ENCODE data around the gene DMD. TPM values are rescaled to one million over a fixed set of nuclear protein-coding genes. Genes with fewer than 3 reads are reported as not detected.

Gene DMD
- total RNA-seq, 1 experiment from 2014 or later: 6.2 TPM

DNA sequence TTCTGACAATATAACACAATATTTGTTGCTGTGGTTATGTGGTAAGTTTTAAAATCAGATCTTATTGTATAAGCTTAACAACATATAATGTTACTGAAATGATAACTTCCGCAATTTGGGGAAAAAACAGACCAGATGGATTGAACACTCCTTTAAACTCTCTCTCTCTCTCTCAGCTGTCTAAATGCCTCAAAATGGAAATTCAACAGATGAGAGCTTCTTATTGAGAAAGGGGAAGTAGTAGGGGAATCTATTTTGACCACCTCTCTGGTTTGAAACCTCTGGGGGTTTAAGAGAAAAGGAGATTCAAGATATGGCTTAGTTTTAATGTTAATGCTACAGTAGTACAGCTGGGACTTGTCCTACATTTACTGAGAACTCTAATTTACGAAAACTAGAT is 40.3 kb downstream of the DMD start:
- in situ Hi-C loops (cut with HindIII; ENCODE audit: low pct_unique_long_range_greater_than_20kb, low sequenced_read_pairs): no loop called here
- no peak for DNase-seq (ENCODE audit: low read depth)

DNA sequence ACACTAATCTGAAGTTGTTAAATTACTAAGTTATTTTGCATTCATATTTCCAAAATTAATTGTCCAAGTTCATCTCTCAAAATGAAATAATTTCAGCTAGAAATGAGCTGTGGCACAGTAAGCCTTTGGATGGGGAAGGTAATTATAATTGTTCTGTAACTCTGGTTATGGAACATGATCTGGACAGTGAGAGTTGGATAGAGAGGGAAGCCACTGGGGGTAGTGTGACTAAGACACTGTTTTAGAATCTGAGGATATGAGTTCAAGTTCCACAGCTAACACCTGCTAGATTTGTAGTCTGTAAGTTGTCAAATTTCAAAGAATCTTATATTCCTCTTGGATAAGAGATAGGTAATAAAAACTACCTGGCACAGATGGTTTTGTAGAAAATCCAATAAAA is 49.5 kb downstream of the DMD start:
- in situ Hi-C loops (cut with HindIII; ENCODE audit: low pct_unique_long_range_greater_than_20kb, low sequenced_read_pairs): no loop called here
- no peak for DNase-seq (ENCODE audit: low read depth)

DNA sequence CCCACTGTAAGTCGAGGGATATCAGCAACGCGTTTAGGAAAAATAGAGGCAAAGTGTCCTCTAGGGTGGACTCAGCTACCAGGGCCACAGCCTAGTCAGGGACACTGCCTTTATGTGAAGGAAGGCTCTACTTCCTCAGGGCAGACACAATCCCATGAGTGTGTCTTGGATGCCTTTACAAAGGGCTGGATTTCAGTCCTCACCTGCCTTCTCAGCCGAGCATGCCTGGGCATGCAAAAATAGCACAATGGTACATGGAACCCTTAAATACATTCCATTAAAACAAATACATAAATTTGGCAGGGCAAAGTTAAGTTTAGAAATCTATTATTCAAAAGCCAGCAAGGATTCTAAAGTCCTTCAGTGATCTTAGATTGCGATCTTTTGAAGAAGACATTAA is 51.1 kb downstream of the DMD start:
- DNase-seq (ENCODE audit: low read depth): no peak
- in situ Hi-C loops (cut with HindIII; ENCODE audit: low pct_unique_long_range_greater_than_20kb, low sequenced_read_pairs): no loop called here

DNA sequence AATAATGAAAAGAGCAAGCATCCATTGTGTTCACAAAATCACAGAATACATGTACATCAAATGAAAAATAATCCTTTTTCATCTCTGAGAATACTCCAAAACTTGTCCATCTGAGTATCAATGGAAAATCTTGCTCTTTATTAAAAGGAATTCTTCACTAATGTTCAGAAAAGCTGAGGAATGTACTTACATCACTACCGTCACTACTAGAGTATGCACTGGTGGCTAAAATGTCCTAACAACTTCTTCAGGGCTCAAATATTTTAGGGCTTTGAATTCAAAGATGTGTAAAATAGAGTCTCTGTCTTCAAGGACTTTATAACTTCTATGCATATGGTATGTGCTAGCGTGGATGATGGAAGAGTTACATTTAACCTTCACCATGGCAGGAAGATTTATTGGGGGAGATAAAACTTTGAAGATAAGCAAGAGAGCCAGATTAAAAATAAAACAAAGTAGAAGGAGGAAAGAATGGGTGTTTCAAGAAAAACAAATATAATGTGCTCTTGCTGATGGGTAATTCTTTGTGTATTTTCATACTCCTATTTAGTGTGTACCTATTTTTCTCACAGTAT is 55.1 kb downstream of the DMD start:
- in situ Hi-C loops (cut with HindIII; ENCODE audit: low pct_unique_long_range_greater_than_20kb, low sequenced_read_pairs): no loop called here
- DNase-seq (ENCODE audit: low read depth): no peak

DNA sequence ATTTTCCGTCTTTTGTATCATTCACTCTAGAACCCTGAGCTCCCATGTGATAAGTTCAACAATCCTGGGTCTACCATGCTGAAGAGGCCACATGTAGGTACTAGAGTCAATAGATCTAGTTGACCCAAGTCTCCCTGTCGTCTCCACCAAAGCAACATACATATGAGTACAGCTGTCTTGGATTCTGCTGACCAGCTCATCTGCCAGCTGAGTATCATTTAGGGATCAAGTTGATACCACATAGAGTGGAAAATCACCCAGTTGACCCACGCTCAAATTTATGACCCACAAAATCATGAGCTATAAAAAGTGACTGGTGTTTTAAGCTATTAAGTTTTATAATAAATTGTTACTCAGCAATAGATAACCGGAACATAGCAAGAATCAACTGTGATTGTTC is 61.8 kb downstream of the DMD start:
- in situ Hi-C loops (cut with HindIII; ENCODE audit: low pct_unique_long_range_greater_than_20kb, low sequenced_read_pairs): no loop called here
- no peak for DNase-seq (ENCODE audit: low read depth)

DNA sequence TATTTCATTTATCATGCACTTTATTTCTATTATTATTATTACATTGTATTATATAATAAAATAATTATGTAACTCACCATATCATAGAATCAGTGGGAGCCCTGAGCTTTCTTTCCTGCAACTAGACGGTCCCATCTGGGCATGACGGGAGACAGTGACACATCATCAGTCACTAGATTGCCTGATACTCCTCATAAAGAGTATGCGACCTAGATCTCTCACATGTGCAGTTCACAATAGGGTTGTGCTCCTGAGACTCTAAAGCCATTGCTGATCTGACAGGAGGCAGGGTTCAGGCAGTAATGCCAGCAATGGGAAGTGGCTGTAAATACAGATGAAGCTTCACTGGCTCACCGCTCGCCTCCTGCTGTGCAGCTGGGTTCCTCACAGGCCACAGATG is 62.3 kb downstream of the DMD start:
- DNase-seq (ENCODE audit: low read depth): no peak
- in situ Hi-C loops (cut with HindIII; ENCODE audit: low pct_unique_long_range_greater_than_20kb, low sequenced_read_pairs): no loop called here

DNA sequence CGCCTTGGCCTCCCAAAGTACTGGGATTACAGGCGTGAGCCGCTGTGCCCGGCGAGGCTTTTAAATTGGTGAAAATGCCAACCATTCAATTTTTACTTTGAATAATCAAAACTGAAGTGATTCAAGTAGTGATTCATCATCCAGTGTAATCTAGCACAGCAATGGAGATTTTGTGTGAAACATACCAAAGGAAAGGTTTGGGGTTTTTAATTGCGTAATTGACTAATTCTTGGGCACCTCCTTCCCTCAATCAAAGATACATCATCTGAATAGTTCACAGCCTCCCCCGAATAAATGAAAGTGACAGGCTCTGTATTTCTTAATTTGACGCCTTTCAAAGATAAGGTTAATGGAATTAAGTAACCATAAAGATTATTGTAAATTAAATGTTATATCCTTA is 69.0 kb downstream of the DMD start:
- in situ Hi-C loops (cut with HindIII; ENCODE audit: low pct_unique_long_range_greater_than_20kb, low sequenced_read_pairs): no loop called here
- DNase-seq (ENCODE audit: low read depth): no peak

DNA sequence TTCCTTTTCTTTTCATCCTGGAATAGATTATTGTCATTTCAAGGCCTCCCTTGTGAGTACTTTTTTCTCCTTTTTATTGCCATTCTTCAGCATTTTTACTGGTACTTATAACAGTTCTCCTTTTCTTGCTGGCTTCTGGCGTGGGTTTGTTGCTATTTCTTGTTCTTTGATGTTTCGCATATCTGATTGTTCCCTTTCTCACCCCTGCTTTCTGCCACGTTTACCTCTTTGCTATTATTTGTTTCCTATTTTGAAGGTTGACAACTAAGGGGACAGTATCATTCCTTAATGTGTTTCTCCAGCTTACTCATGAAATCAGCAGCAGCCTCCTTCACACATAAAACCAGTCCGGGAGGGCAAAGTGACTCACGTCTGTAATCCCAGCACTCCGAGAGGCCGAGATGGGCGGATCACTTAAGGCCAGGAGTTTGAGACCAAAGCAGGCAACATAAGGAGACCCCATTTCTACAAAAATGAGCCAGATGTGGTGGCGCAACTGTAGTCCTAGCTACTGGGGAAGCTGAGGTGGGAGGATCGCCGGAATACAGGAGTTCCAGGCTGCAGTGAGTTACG is 72.6 kb downstream of the DMD start:
- in situ Hi-C loops (cut with HindIII; ENCODE audit: low pct_unique_long_range_greater_than_20kb, low sequenced_read_pairs): no loop called here
- DNase-seq (ENCODE audit: low read depth): no peak

DNA sequence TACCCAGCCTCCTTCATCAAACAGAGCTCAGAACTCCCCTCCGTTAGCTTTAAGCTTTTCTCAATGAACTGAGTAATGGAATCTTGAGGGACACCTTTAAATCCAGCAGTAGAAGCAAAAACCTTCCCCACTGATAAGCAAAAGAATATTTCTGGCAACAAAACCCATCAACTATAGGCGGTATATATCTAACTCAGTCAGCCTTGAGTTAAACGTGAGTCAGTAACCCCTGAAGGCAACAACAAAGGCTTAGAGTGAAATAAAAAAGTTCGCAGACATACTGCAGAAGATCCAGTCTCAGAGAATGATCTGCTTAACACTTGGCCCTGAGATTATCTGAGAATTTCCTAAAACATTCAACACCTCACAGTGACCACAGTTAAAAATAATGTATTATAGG is 77.2 kb downstream of the DMD start:
- no peak for DNase-seq (ENCODE audit: low read depth)
- in situ Hi-C loops (cut with HindIII; ENCODE audit: low pct_unique_long_range_greater_than_20kb, low sequenced_read_pairs): no loop called here

DNA sequence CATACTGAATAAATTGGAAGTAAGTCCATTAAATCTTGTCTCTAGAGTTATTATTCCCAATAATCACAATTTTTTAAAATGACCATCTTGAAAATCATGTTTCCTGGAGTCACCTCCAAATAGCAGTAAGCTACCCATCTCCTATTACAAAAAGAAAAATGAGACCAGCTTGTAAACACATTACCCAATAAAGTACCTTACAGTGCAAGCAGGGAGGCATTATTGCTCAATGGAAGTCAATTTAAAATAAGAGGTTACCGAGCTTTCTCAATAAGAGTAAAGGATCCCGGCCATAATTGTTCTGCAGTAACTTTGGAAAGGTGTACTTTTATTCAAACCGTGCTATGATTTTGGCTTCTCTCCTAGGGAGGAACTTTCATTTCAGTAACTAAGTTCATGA is 78.0 kb downstream of the DMD start:
- in situ Hi-C loops (cut with HindIII; ENCODE audit: low pct_unique_long_range_greater_than_20kb, low sequenced_read_pairs): no loop called here
- no peak for DNase-seq (ENCODE audit: low read depth)

DNA sequence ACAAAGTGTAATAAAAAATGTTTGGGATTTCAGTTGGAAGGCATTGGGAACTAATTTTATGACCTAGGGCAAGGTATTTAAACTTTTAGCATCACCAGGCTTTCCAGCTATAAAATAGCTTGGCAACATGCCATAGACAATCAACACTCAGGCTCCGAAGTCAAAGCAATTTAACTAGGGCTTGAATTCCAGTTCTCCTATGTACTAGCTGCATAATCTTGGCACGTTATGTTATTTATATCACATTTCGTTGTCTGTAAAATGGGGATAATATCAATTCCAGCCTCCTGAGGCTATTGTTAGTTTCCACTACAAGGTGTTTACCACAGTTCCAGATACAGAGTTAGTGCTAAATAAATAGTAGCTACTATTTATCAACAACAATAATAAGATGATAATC is 78.8 kb downstream of the DMD start:
- no peak for DNase-seq (ENCODE audit: low read depth)
- in situ Hi-C loops (cut with HindIII; ENCODE audit: low pct_unique_long_range_greater_than_20kb, low sequenced_read_pairs): no loop called here

DNA sequence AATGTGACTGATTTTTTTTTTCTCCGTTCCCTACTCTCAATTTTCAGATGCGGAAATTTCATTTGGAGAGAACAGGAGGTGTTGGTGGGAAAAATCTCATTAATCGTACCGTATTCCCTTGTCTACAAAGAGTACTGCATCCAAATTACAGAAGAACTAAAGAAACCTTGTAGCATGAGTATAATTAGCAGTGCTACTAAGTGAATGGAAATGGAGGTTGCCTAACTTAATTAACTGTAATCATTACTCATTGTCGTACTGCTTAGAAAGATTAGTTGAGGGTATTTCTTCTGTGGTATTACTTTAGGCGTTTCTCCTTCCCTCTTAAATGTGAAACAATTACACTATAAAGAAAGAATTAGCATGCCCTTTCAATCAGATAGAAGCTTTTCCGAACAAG is 81.7 kb downstream of the DMD start:
- no peak for DNase-seq (ENCODE audit: low read depth)
- in situ Hi-C loops (cut with HindIII; ENCODE audit: low pct_unique_long_range_greater_than_20kb, low sequenced_read_pairs): no loop called here

DNA sequence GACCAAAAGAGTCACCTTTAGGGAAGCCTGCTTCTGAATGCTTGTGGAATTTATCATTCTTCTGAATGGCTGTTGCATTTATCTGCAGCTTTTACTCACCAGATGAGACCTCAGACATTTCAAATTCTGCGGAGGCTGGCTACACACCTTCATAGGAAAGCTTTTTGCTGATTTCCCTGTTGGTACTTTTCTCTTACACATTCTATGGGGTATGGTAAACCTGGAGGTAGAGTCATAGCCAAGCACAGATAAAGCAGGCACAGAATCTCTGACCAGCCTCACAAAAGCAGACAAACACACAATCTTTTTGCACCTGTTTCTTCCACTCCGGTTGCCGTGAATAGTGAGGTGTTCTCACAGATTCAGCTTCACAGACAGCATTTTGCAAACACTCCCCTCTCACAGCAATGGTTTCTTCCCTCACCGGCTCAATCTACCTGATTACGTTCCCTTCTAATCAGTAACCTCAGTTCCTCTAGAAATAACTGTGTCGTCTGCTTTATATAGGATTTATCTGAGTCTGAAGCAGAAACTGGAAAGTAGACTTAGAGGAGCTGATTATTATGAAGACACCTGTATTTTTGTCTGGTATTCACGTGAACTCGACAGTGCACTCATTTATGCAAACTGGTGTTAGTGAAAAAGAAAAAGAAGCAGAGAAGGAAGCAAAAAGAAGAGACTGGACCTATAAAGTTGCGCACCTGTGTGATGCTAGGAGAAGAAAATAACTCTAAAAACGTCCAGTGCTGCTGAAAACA is 83.1 kb downstream of the DMD start:
- in situ Hi-C loops (cut with HindIII; ENCODE audit: low pct_unique_long_range_greater_than_20kb, low sequenced_read_pairs): no loop called here
- DNase-seq (ENCODE audit: low read depth): no peak

DNA sequence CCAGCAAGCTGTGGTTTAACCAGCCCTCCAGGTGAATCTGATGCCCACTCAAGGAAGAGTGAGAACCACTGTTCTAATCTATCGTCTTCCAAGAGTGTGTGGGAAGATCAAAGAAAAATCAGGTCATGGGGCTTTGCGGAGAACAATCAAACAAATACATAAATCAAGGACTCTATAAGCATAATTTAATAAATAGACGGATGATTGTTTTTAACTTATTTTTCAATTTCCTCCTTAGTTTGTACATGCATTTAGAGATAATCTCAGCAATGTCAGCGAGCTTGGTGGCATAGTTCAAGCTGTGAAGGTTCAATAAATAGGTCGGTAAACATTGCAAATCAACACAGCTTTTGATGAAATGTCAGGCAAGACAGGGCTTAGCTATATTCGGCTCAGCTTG is 84.9 kb downstream of the DMD start:
- in situ Hi-C loops (cut with HindIII; ENCODE audit: low pct_unique_long_range_greater_than_20kb, low sequenced_read_pairs): no loop called here
- DNase-seq (ENCODE audit: low read depth): no peak

DNA sequence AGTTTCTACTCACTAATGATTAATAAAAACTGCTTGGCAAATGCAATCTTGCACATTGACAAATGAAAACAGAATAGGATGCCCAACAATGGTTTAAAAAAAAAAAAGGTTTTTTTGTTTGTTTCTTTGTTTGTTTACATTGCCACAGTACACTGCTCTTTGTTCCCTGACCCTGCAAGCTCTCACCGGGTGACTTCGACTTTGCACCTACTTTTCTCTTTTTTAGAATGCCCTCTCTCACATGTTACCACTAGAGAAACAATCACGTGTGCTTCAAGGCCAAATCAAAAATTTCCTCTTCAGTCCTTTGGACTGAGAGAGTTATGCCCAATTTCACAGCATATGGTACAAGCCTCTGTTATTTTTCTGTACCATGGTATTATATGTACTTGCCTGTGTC is 101.5 kb downstream of the DMD start:
- in situ Hi-C loops (cut with HindIII; ENCODE audit: low pct_unique_long_range_greater_than_20kb, low sequenced_read_pairs): no loop called here
- DNase-seq (ENCODE audit: low read depth): no peak

DNA sequence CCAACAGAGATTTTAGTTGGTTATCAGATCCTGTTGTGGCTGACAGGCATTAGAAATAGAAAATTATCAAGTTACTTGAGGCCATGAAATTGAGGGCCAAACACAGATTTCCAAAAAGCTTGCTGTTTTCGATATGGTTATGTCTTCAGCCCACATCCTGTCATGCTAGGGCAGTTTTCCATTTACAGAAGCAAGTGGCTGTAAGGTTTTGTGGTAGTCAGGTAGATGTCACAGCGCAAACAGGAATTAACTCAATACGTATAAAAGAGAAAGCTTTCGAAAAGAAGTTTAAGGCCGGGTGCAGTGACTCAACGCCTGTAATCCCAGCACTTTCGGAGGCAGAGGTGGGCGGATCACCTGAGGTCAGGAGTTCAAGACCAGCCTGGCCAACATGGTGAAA is 104.6 kb downstream of the DMD start:
- in situ Hi-C loops (cut with HindIII; ENCODE audit: low pct_unique_long_range_greater_than_20kb, low sequenced_read_pairs): no loop called here
- no peak for DNase-seq (ENCODE audit: low read depth)

DNA sequence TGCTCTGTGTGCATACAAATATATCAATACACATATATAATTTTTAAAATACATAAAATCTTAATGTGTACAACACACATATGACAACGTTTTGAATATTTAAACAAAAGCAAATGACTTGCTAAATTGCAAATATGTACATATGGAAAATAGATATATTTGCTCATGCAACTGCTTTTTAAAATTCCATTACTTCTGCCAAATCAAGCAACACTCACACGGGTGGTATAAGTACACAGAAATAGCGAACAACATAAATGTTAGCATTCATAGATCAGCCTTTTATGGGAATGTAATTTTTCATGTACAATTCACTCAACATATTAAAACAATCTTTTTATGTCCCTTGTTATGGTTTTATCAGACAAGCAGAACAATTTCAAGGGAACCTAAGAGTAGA is 116.3 kb downstream of the DMD start:
- in situ Hi-C loops (cut with HindIII; ENCODE audit: low pct_unique_long_range_greater_than_20kb, low sequenced_read_pairs): no loop called here
- DNase-seq (ENCODE audit: low read depth): no peak

DNA sequence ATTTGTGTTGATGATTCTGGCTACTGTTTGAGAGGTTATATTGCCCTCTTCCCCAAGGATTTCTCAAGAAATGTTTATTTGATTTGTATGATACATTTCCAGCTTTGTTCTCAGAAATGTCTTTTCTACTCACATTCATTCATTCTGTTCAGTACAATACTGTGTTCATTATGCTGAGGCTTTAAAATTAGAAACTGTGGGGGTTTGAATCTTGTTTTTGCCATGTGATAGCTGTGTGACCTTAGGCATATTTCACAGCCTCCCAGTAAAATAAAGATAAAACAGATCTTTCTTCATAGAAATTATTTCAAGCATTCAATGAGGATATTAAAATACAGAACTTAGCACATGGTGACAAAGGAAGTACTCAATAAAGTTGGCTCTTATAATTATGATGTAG is 123.9 kb downstream of the DMD start:
- DNase-seq (ENCODE audit: low read depth): no peak
- in situ Hi-C loops (cut with HindIII; ENCODE audit: low pct_unique_long_range_greater_than_20kb, low sequenced_read_pairs): no loop called here

DNA sequence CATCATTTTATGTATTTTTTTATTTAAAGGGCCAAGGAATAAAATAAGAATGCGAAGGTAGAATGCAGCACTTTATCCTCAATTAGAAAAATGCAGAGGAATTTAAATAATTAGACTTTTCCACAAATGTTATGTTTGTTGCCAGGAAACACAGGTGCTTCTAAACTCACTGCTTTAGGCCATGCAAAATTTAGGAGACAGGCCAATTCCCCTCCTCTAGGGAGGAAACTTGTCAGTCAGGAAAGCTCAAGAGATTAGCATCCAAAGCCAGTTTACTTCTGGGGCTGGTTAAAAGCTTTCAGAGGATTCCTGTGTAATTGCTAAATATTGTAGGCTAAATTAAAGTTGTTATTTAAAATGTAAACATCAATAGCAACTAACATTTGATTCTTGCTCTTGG is 124.5 kb downstream of the DMD start:
- in situ Hi-C loops (cut with HindIII; ENCODE audit: low pct_unique_long_range_greater_than_20kb, low sequenced_read_pairs): no loop called here
- DNase-seq (ENCODE audit: low read depth): no peak

DNA sequence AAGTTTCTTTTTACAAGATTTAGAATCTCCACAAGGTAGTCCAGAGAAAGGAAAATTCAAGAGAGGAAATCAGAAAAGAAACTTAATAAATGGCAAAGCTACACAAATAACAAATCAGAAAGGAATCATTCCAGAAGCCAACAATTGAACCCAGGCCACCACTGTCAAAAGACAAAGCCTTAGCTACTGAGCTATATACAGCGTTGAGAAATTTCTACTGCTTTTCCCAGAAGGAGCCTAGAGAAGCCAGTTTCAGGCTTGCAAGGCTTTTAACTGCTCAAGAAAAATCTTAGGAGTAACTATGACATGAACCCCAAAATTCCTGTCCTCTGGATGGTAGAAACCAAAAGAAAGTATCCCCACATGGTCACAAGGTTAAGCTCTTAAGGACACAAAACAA is 129.0 kb downstream of the DMD start:
- in situ Hi-C loops (cut with HindIII; ENCODE audit: low pct_unique_long_range_greater_than_20kb, low sequenced_read_pairs): no loop called here
- no peak for DNase-seq (ENCODE audit: low read depth)

Measured in Caki2 (cell line).